HCT116 (cell line): Measurements from ENCODE around the gene LIPH.

Source experiments
- CTCF ChIP-seq, 3 experiments: fragments of 200-600 bp in 1 of 3; sonication (generic) in 1 of 3; IDR thresholded peaks in 2 of 3; conservative IDR thresholded peaks in 1 of 3; 2 replicates each; pipeline ENCODE4 v1.5.1; 2012 to 2017; ENCODE audit warnings: low read depth in 2 of 3, low read length in 2 of 3, antibody characterized with exemption in 1 of 3, borderline replicate concordance in 1 of 3, control low read depth in 1 of 3, mild to moderate bottlenecking in 1 of 3, mixed read lengths in 1 of 3, mixed run types in 1 of 3, moderate library complexity in 1 of 3; ENCODE audit not compliant: insufficient read depth in 1 of 3
- EGR1 ChIP-seq: IDR thresholded peaks from 2 replicates; pipeline ENCODE4 v1.6.1; 2012; ENCODE audit warnings: low read depth
- EZH2 ChIP-seq: fragments of 200-600 bp; sonication (generic); IDR thresholded peaks from 2 replicates; pipeline ENCODE4 v1.6.1; 2017; ENCODE audit warnings: antibody characterized with exemption, mixed run types
- EZH2phosphoT487 ChIP-seq: fragments of 200-600 bp; IDR thresholded peaks from 2 replicates; pipeline ENCODE4 v1.6.1; 2018; ENCODE audit warnings: antibody characterized with exemption, borderline replicate concordance
- JUND ChIP-seq: IDR thresholded peaks from 2 replicates; pipeline ENCODE4 v1.6.1; 2012
- MAX ChIP-seq: IDR thresholded peaks from 2 replicates; pipeline ENCODE4 v1.6.1; 2012
- POLR2A ChIP-seq: IDR thresholded peaks from 2 replicates; pipeline ENCODE4 v1.7.0; 2011; ENCODE audit warnings: borderline replicate concordance; ENCODE audit not compliant: insufficient read depth, insufficient read length; ENCODE audit errors: extremely low read depth
- ZBTB33 ChIP-seq: IDR thresholded peaks from 2 replicates; pipeline ENCODE4 v1.6.1; 2011; ENCODE audit warnings: mild to moderate bottlenecking, low read length, moderate library complexity; ENCODE audit not compliant: insufficient replicate concordance; ENCODE audit errors: extremely low read depth

GRCh38 chr3:185519021-185519420 lies 33.4 kb downstream of the LIPH start:
- TF ChIP-seq CTCF (IDR thresholded peaks at IDR 0.05 in 2 of 3, conservative IDR thresholded peaks at IDR 0.05 in 1 of 3; ENCODE audit: borderline replicate concordance in 1 of 3, insufficient read depth in 1 of 3, low read depth in 2 of 3, low read length in 2 of 3) (peak in 1 of 3 experiments; percentile 19; a peak in 1 of 6 replicates), JUND (no peak), POLR2A (no peak), EZH2phosphoT487 (no peak), MAX (no peak), EGR1 (no peak), ZBTB33 (no peak), EZH2 (no peak)
